HG03354 (cell line): Measurements from ENCODE around the gene SCYGR2.
"Not testable (repeated sequence)": the region's sequence is repeated elsewhere in the genome, so short reads cannot be mapped to it uniquely, and the experiment has no call there.

Experiments used
- ATAC-seq: cut with Tn5 transposase; IDR thresholded peaks from one replicate; pipeline ENCODE4 v1.9.1; 2021; ENCODE audit warnings: mild to moderate bottlenecking; ENCODE audit not compliant: unreplicated experiment, poor library complexity, severe bottlenecking

Gene SCYGR2, protein sequence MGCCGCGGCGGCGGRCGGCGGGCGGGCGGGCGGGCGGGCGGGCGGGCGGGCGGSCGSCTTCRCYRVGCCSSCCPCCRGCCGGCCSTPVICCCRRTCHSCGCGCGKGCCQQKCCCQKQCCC

DNA sequence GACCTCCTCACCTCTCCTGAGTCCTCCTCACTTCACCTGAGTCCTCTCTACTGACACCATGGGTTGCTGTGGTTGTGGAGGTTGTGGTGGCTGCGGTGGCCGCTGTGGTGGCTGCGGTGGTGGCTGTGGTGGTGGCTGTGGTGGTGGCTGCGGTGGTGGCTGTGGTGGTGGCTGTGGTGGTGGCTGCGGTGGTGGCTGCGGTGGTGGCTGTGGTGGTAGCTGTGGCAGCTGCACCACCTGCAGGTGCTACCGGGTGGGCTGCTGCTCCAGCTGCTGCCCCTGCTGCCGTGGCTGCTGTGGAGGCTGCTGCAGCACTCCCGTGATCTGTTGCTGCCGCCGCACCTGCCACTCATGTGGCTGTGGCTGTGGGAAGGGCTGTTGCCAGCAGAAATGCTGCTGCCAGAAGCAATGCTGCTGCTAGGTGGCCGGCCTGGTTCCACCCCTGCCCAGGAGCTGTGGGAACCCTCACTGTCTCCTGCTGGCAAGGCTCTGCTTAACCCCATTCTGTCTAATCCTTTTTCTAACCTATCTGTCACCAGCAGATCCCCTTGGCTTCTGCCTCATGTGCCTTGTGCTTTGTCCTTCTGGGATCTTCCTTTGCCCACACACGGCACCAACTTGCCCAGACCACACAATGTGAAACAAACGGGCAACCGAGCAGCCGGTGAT, at the start of gene SCYGR2:
TSS of gene SCYGR2 (plus strand) at position 59 of the 669 bp plus-strand sequence. CDS start at position 59, 0 bp downstream.
- not testable (repeated sequence) for ATAC-seq

DNA sequence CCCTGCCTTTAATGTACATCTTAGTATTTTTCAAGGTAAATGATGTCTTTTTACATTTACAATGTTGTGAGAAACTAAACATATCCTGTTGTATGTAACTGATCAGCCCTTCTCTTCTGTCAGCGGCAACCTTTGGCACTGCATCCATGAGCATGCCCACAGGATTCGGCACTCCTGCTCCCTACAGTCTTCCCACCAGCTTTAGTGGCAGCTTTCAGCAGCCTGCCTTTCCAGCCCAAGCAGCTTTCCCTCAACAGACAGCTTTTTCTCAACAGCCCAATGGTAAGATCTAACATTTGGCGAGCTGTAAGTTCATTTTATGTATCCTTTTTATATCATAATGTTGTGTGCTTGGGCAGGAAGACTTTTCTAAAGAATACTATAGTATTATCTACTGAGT, 46.9 kb upstream of the SCYGR2 start:
- no peak for ATAC-seq

DNA sequence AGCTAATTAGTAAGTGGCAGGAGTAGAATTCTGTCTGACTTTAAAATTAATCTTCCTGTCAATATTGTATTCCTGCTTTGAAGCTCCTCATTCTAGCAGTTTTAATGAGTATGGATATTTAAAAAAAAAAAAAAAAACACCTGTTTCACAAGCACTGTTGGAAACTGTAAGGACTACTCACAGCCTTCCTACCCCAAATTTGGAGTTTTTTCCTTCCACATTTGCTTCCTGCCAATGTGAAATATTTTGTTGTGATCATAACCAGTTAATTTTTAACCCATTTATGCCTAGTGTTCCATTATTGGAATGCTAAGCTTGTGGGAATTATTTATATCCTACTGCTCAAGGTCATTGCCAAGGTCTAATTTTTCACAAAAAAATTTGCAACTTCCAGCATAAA, 36.1 kb upstream of the SCYGR2 start:
- no peak for ATAC-seq

DNA sequence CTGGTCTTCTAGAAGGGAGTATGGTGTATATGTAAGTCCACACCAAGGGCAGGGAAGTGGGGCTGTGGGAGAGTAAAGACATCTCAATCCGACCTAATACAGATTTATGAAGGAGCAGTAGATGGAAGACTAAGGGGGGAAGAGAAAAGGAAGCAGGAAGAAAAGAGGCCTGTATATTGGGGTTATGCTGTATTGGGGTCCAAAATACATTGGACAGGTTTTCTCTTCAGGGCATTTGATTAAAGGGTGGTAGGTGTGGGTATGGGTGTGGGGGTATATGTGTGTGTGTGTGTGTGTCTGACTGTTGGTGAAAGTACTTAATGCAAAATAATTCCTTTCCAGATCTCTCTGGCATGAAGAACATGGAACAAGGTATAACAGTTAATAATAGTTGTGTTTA, 33.6 kb upstream of the SCYGR2 start:
- ATAC-seq: no peak

DNA sequence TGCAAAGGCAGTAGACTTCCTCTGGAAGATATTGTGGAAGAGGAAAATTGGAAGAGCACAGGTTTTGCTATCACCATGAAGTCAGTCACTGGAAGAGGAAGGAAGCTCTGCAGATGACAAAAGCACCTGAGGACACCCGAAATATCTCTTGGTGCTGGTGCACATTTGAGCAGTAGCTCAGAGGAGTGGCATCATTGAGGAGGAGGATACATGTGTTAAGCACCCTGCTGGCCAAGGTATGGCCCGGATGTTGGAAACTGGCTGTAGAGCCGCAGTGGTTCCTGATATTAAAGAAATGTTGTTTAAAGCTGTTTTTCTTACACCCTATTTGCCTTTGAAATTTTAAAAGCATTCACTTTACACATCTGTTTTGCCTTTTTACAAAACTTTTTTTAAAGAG, 32.7 kb upstream of the SCYGR2 start:
- ATAC-seq: no peak

DNA sequence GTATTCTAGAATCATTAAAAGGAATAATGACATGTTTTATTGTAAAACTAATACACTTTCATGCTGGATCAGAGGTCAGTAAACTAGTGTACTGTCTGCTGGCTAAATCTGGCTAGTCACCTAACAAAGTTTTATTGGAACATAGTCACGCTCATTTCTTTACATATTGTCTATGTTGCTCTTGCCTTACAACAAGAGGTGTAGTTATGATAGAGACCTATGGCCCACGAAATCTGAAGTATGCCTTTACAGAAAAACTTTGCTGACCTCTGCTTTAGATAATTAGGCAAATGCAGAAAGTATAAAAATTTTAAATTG, 29.9 kb upstream of the SCYGR2 start:
- ATAC-seq: no peak

DNA sequence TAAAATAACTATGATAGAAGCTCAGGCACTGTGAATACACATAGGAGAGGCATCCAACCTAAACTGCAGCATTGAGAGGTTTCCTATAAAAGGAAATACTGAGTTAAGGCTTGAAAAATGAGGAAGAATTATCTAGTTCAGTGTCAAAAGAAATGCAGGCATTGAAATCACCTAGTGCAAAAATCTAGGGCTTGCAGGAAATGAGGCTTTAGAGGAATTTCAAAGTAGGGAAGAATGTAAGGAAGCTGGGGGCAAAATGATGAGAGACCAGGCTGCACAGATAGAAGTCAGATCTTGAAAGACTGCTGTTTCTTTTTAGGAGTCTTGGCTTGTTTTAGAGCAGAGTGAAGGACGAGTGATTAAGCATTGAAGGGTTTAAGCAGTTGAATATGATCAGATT, 28.1 kb upstream of the SCYGR2 start:
- ATAC-seq: no peak

DNA sequence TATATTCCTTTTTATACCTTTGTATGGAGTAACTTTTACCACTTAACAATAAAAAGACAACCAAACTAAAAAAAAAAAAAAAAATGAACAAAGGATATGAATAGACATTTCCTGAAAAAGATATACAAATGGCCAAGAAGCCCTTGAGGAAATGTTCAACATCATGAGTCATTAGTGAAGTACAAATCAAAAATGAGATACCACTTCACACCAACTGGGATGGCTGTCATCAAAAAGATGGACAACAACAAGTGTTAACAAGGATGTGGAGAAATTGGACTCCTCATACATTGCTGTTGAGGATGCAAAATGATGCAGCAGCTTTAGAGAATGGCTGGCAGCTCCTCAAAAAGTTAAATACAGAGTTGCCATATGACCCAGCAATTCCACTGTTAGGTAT, 22.6 kb upstream of the SCYGR2 start:
- no peak for ATAC-seq

DNA sequence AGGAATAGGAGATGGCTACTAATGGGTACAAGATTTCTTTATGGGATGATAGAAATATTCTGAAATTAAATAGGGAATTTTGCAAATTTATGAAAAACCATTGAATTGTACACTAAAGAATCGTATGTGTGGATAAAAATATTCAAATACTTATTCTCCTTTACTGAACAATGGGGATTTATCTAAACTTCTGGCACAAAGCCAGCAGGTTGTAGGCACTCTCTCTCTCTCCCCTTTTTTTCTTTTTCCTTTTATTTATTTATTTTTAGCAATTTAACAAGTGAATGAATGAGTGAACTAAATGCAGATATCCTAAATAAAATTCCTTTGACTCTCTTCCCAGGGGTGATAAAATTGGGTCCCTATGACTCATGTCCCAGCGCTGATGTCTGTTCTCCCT, 21.9 kb upstream of the SCYGR2 start:
- no peak for ATAC-seq

DNA sequence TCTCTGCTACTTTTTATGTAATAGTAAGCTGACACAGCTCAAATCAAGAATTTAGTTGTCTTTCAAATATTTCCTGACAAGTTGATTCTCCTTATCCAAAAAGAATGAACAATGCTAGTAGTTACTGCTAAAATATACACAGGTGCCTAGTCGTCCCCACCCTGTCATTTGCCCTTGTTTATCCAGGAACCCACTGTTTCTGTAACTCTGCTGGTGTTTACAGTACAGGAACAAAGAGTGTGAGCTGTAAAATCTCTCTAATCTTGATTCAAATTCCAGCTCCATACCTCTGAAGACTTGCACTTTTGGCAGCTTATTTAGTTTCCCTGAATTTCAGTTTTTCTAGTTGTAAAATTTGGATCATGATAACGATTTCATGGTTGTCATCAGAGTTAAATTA, 21.1 kb upstream of the SCYGR2 start:
- ATAC-seq: no peak

DNA sequence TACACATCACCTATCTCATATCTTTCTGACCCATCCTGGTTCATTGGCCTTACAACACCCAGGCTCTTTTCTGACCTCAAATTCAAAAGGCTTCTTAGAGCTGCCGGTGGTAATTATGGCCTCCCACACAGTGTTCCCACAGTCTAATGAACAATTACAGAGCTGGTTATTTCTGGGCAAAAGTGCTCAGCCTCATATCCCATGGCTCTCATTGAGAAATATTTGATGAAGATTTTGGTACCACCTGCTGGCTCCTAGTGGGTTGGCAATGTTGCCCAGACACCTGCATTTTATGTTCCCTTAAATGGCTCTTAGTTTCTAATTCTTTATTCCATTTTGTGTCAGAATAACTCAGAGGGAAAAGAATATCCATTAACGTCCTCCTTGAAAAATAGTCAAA, 20.1 kb upstream of the SCYGR2 start:
- no peak for ATAC-seq

DNA sequence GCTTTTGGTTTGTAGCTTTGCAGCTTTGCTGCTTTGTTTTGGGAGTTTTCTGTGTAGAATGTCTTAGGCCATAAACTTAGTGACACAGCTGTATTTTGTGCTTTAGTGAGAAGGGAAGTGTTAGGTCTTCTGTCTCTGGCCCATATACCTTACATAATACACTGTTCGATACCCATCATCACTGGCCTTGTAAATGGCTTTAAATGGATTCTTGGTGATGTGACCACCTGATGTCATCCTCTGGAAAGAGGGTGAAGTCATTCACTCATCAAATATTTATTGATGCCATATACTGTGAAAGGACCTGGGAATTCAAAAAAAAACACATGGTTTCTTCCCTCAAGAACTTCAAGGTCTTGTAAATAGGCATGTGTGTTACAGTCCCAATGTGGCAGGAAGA, 18.9 kb upstream of the SCYGR2 start:
- ATAC-seq: no peak

DNA sequence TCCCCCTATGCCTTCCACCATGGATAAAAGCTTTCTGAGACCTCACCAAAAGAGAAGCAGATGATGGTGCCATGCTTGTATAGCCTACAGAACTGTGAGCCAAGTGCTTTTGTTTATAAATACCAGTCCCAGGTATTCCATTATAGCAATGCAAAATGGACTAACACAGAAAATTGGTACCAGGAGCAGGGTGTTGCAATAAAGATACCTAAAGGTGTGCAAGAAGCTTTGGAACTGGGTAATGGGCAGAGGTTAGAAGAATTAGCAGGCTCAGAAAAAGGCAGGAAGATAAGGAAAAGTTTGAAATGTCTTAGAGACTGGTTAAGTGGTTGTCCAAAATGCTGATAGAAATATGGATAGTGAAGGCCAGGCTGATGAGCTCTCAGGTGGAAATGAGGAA, 16.3 kb upstream of the SCYGR2 start:
- no peak for ATAC-seq

DNA sequence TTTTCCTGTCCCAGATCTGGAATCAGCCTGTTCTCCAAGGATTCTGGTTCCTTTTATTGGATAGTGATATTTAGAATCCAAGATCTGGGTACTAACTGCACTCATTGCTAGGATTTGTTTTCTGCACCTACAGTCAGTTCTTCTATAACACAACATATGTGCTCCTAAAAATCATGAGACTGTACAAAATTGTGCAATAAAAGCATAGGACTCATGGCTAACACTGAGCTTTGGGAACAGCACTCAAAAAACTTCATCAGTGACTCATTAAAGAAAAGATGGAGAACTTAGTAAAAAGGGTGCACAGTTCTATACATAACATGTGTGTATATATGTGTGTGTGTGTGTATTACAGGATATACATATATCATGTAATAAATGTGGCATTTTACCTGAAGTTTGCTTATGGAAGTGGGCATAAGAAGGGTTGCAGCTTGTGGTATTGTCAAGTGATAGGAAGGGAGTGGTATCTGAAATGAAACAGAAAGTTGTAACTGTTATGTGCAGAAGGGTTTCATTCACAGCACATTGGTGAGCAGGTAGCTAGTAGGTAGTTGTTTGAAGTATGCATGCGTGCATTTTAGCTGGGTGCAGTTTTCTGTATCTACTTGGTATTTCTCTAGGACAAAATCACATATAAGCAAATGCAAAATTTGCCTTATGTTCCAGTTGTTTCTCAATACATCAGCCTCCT, 5.9 kb upstream of the SCYGR2 start:
- ATAC-seq: peak; percentile 83

DNA sequence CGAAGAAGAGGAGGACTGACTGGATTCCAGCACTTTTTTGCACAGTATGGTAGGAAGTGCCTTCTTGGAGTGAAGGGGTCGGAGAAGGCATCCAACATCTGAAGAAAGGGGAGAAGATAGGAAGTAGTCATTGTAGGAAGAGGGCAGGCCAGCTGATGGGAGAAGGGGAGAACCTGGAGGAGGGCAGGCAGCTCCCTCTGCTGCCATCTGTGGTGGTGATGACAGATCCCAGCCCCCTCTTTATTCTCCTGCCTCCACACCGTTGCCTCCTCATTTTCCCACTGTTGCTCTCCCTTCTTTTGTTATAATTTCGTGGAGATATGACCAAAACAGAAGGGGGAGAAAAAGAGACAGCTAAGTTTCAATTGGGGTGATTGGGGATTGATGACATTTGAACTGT, 2.9 kb upstream of the SCYGR2 start:
- no peak for ATAC-seq

DNA sequence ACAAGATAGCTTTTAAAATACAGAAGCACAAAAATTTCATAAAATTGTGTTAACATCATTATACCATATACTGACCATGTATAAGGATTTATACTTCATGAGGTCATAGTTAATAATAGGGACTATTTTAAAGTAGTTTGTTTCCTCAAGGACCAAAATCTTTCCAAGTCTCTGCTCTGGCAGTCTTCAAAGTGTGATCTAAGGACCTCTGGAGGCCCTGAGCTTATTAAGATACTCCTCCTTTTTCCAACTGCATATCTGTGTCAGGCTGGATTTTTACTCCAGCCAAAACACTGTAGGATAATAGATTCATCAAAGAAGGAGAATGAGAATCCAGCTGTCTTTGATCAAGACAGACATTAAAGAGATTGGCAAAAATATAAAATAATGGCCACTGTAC, 1.7 kb upstream of the SCYGR2 start:
- ATAC-seq: no peak

DNA sequence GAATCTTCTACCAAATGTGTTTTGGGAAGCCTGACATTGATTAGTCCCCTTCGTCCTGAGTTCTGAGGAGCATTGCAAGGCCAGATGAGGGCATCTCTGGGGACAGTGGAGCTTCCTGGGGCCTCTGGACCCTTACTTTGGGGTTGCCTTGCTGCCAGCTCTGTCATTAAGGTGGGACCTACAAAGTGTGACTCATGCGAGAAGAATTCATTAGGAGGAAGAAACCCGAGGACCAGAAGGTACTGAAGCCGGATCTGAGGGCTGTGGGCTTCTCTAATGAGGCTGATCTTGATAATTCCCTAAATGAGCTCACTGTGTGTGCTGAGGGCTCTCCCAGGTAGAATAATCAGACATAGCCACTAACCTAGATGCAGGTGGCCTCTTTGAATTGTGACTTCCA, 695 bp upstream of the SCYGR2 start:
- no peak for ATAC-seq

DNA sequence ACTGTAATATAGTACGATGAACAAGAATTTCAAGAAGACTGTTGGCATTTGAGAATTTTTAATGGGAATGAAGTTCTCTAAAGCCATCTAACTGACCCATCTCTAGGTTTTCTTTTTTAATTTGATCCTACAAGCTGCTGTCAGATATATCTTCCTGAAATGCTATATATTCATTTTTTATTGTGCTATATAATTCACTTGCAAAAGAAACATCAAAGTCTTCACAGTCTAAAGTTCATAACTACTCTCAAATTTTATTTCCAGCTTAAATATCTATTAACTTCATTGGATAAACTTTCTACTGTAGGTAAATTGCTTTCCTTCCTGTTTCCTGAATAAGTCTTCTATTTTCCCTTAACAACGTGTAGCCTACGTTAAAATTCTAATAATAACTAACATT, 3.7 kb downstream of the SCYGR2 start:
- no peak for ATAC-seq

DNA sequence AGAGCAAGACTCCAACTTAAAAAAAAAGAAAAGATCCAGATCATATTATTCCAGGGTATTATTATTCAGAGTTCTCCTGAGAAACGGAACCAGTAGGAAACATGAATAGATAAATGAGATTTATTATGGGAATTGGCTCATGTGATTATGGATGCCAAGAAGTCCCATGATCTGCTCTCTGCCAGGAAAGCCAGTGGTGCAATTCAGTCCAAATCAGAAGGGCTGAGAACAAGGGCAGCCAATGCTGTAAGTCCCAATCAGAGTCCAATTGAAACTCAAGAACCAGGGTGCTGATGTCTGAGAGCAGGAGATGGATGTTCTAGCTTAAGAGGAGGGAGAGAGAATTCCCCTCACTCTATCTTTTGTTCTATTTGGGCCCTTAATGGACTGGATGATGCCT, 7.8 kb downstream of the SCYGR2 start:
- no peak for ATAC-seq

DNA sequence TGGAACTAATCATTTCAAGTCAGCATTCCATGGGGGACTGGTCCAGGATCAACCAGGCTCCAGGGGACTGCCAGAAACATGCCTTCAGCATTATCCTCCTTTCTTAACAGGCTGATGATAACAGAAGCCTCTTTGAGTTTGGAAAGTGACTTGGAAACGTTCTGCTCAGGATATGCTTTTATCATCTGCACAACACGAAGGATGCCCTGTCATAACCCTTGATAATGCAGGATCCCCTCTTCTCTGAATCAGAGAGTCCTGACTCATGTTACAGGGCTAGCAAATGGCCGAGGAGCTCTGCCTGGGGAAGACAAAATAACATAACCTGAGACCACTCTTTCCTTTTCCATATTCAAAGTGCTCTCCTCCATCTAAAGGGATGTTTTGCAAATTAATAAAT, 9.2 kb downstream of the SCYGR2 start:
- no peak for ATAC-seq

DNA sequence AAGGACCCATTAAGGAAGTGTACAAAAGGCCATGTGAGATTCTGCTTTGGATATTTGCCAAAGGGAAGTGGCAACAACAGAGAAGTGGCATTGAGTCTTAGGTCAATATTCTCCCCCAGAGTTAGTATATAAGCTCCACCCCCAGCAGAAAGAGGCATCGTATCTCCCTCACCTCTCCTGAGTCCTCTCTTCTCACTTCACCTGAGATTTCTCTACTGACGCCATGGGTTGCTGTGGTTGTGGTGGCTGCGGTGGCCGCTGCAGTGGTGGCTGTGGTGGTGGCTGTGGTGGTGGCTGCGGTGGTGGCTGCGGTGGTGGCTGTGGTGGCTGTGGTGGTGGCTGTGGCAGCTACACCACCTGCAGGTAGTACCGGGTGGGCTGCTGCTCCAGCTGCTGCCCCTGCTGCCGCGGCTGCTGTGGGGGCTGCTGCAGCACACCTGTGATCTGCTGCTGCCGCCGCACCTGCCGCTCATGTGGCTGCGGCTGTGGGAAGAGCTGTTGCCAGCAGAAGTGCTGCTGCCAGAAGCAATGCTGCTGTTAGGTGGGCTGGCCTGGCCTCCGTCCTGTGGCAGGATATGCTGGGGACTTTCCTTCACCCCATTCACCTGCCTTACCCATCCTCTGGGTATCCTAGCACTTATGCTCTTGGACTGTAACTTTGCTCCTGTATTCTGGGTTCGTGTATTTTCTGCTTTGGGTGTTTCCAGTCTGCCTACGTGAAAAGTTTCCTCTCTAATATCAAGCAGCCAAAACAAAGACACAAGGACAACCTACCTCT, 10.1 kb downstream of the SCYGR2 start:
- peak; percentile 56 for ATAC-seq
